GM21723 (cell line): ENCODE data around the gene MUC5AC.
"Not testable (repeated sequence)": the region's sequence is repeated elsewhere in the genome, so short reads cannot be mapped to it uniquely, and the experiment has no call there.

Experiments used
- ATAC-seq: cut with Tn5 transposase; IDR thresholded peaks from one replicate; pipeline ENCODE4 v1.9.1; 2021; ENCODE audit warnings: mild to moderate bottlenecking, moderate library complexity; ENCODE audit not compliant: unreplicated experiment

MUC5AC gene

GRCh38 chr11:1160231-1161101 is 2.7 kb downstream of the MUC5AC start:
- no peak for ATAC-seq

- ATAC-seq, result no peak
Observed at GRCh38 chr11:1161410-1162137, 3.8 kb downstream of the MUC5AC start.

GRCh38 chr11:1162138-1162475 is 4.4 kb downstream of the MUC5AC start:
- ATAC-seq, result no peak

GRCh38 chr11:1162491-1163311 is 4.9 kb downstream of the MUC5AC start:
- ATAC-seq, result no peak

- ATAC-seq, result no peak
Observed at GRCh38 chr11:1163321-1163910, 5.7 kb downstream of the MUC5AC start.

GRCh38 chr11:1163911-1164735 is 6.4 kb downstream of the MUC5AC start:
- no peak for ATAC-seq

GRCh38 chr11:1164779-1165255 is 7.1 kb downstream of the MUC5AC start:
- not testable (repeated sequence) for ATAC-seq

GRCh38 chr11:1165256-1166041 is 7.7 kb downstream of the MUC5AC start:
- no peak for ATAC-seq

GRCh38 chr11:1167256-1167655 is 9.5 kb downstream of the MUC5AC start:
- ATAC-seq, result no peak

- no peak for ATAC-seq
Observed at GRCh38 chr11:1167751-1168231, 10.0 kb downstream of the MUC5AC start.

- no peak for ATAC-seq
Observed at GRCh38 chr11:1168256-1168655, 10.5 kb downstream of the MUC5AC start.

GRCh38 chr11:1168721-1169161 is 11.0 kb downstream of the MUC5AC start:
- no peak for ATAC-seq

GRCh38 chr11:1171223-1171984 is 13.7 kb downstream of the MUC5AC start:
- no peak for ATAC-seq

GRCh38 chr11:1171985-1172728 is 14.4 kb downstream of the MUC5AC start:
- ATAC-seq, result no peak

- ATAC-seq, result no peak
Observed at GRCh38 chr11:1172729-1173117, 15.0 kb downstream of the MUC5AC start.

GRCh38 chr11:1173396-1173795 is 15.6 kb downstream of the MUC5AC start:
- ATAC-seq, result not testable (repeated sequence)
